Uterus (tissue), 4 donors: Measurements from ENCODE around the gene CHST11. TPM values are rescaled to one million over a fixed set of nuclear protein-coding genes. Genes with fewer than 3 reads are reported as not detected.

Source experiments
- DNase-seq, 2 donors: peaks; one replicate each; pipeline ENCODE4 v3.0.0-alpha.2; 2019 to 2020
- H3K27ac ChIP-seq, 2 donors: fragments of 200-600 bp; sonication (generic); 1 replicate in 1 of 2; 2 replicates in 1 of 2; pipeline ENCODE4 v1.5.1; 2016 to 2018
- H3K27me3 ChIP-seq, 2 donors: fragments of 200-600 bp; sonication (generic); one replicate each; pipeline ENCODE4 v1.5.1; 2018 to 2019; ENCODE audit warnings: control low read depth in 1 of 2
- H3K36me3 ChIP-seq, 2 donors: fragments of 200-600 bp; sonication (generic); one replicate each; pipeline ENCODE4 v1.5.1; 2019; ENCODE audit warnings: control low read depth in 1 of 2
- H3K4me1 ChIP-seq, 2 donors: fragments of 200-600 bp; sonication (generic); one replicate each; pipeline ENCODE4 v1.5.1; 2018 to 2019; ENCODE audit warnings: control low read depth in 1 of 2
- H3K4me3 ChIP-seq, 2 donors: fragments of 200-600 bp; sonication (generic); 1 replicate in 1 of 2; 2 replicates in 1 of 2; pipeline ENCODE4 v1.5.1; 2018 to 2019; ENCODE audit warnings: mild to moderate bottlenecking in 1 of 2
- H3K9me3 ChIP-seq, 2 donors: fragments of 200-600 bp; sonication (generic); one replicate each; pipeline ENCODE4 v1.5.1; 2019; ENCODE audit warnings: control low read depth in 1 of 2
- CTCF ChIP-seq, 4 experiments: fragments of 200-600 bp in 2 of 4; fragments of 450-650 bp in 2 of 4; sonication (generic) in 2 of 4; IDR thresholded peaks; one replicate each; pipeline ENCODE4 v1.5.1; 2016 to 2019; ENCODE audit warnings: antibody characterized with exemption in 4 of 4, mild to moderate bottlenecking in 2 of 4, moderate library complexity in 1 of 4
- POLR2A ChIP-seq, 2 donors: fragments of 450-650 bp; IDR thresholded peaks; one replicate each; pipeline ENCODE4 v1.6.1; 2016; ENCODE audit warnings: antibody characterized with exemption in 2 of 2, mild to moderate bottlenecking in 1 of 2, moderate library complexity in 1 of 2
- intact Hi-C: fragments of 100-400 bp; cut with DNase I; formaldehyde crosslinking; loops from one replicate; pipeline ENCODE4 v1.15.1; 2023; ENCODE audit warnings: low total_unique reads
- total RNA-seq, 4 donors: library from RNA; depleted of rRNA in 3 of 4; stranded (reverse); fragments of >200 nt in 3 of 4; gene quantifications; one replicate each; pipeline versions ENCODE4 v1.1.0 to v1.2.4, GENCODE V29; 2014 to 2023
- donor health status: DM: yes; HTN: yes; CAD: no.

CHST11 gene
- total RNA-seq, 4 donors from 2014 or later, result 21.0 to 82.1 (median 58.7) TPM

GRCh38 chr12:104520242-104520900 lies 63.6 kb downstream of the CHST11 start:
- Histone ChIP-seq H3K4me1 (no peaks in the 10 kb centered on the region), H3K36me3 (no peaks in the 10 kb centered on the region), H3K9me3 (no peaks in the 10 kb centered on the region), H3K27me3 (no peaks in the 10 kb centered on the region), H3K27ac (no peak overlapping the region), H3K4me3 (no peak overlapping the region)
- intact Hi-C loops, result no loop called here
- no peak for TF ChIP-seq POLR2A (IDR thresholded peaks at IDR 0.05)
- TF ChIP-seq CTCF (IDR thresholded peaks at IDR 0.05), result no peak
- no peak for DNase-seq

GRCh38 chr12:104521731-104522130 lies 65.0 kb downstream of the CHST11 start:
- intact Hi-C loops, result no loop called here
- no peak for DNase-seq
- TF ChIP-seq POLR2A (IDR thresholded peaks at IDR 0.05) (no peak), CTCF (IDR thresholded peaks at IDR 0.05) (no peak)
- H3K4me3 ChIP-seq, result no peak overlapping the region
- H3K27me3 ChIP-seq, result no peaks in the 10 kb centered on the region
- no peaks in the 10 kb centered on the region for H3K36me3 ChIP-seq
- H3K9me3 ChIP-seq, result no peaks in the 10 kb centered on the region
- H3K27ac ChIP-seq, result no peak overlapping the region
- H3K4me1 ChIP-seq, result no peaks in the 10 kb centered on the region

GRCh38 chr12:104522985-104523722 lies 66.4 kb downstream of the CHST11 start:
- no peaks in the 10 kb centered on the region for H3K36me3 ChIP-seq
- no peaks in the 10 kb centered on the region for H3K27me3 ChIP-seq
- H3K27ac ChIP-seq, result peak overlapping the region in 1 of 2 donors; percentile 32
- H3K4me3 ChIP-seq, result no peak overlapping the region
- H3K9me3 ChIP-seq, result no peaks in the 10 kb centered on the region
- intact Hi-C loops, result no loop called here
- H3K4me1 ChIP-seq, result no peaks in the 10 kb centered on the region
- DNase-seq, result no peak
- no peak for TF ChIP-seq POLR2A (IDR thresholded peaks at IDR 0.05)
- no peak for TF ChIP-seq CTCF (IDR thresholded peaks at IDR 0.05)

GRCh38 chr12:104524034-104524832 lies 67.5 kb downstream of the CHST11 start:
- no peaks in the 10 kb centered on the region for H3K4me1 ChIP-seq
- no peaks in the 10 kb centered on the region for H3K36me3 ChIP-seq
- no peak for DNase-seq
- no peaks in the 10 kb centered on the region for H3K9me3 ChIP-seq
- no peak overlapping the region for H3K4me3 ChIP-seq
- intact Hi-C loops, result no loop called here
- no peaks in the 10 kb centered on the region for H3K27me3 ChIP-seq
- H3K27ac ChIP-seq, result peak overlapping the region in 1 of 2 donors; percentile 32
- TF ChIP-seq CTCF (IDR thresholded peaks at IDR 0.05) (no peak), POLR2A (IDR thresholded peaks at IDR 0.05) (no peak)
